ENCODE measurements around the gene IGLON5. TPM values are rescaled to one million over a fixed set of nuclear protein-coding genes. Genes with fewer than 3 reads are reported as not detected.
A peak's percentile ranks its signal among the peaks of the same experiment; 100 is the strongest.

The IGLON5 gene
- total and polyA plus RNA-seq, 12 donors = 0.13 to 3.4 (median 1.2) TPM; not detected in 2

- 48 to 63% (median 52%) methylated on average over 6 of the region's 6 CpGs for WGBS, 4 donors
- TF ChIP-seq POLR2A (IDR thresholded peaks at IDR 0.05) (no peak), CTCF (IDR thresholded peaks at IDR 0.05) (no peak)
- peak in 1 of 7 donors; percentile 52 for DNase-seq
These were observed 39.1 kb upstream of the IGLON5 start for GRCh38 chr19:51272183-51272810.

GRCh38 chr19:51274049-51274770 lies 37.2 kb upstream of the IGLON5 start:
- H3K27ac ChIP-seq = no peak overlapping the region
- 79 to 85% (median 83%) methylated on average over 8 of the region's 8 CpGs for WGBS, 4 donors

More at GRCh38 chr19:51272183-51272810, 39.1 kb upstream of the IGLON5 start:
- Histone ChIP-seq H3K4me1 (replicated peaks in 1 of 2) (no peaks in the 10 kb centered on the region), H3K27ac (no peak overlapping the region), H3K9me3 (replicated peaks in 1 of 3) (no peaks in the 10 kb centered on the region), H3K27me3 (no peaks in the 10 kb centered on the region), H3K4me3 (no peak overlapping the region), H3K36me3 (replicated peaks in 1 of 2) (no peaks in the 10 kb centered on the region)
- intact Hi-C loops (cut with DNase I) = no loop called here

GRCh38 chr19:51277112-51277511 lies 34.3 kb upstream of the IGLON5 start:
- TF ChIP-seq CTCF (IDR thresholded peaks at IDR 0.05) = no peak
- TF ChIP-seq POLR2A (IDR thresholded peaks at IDR 0.05) = no peak
- Histone ChIP-seq H3K27ac (no peak overlapping the region), H3K27me3 (no peaks in the 10 kb centered on the region), H3K36me3 (replicated peaks in 1 of 2) (no peaks in the 10 kb centered on the region), H3K9me3 (replicated peaks in 1 of 3) (no peaks in the 10 kb centered on the region), H3K4me3 (no peak overlapping the region), H3K4me1 (replicated peaks in 1 of 2) (no peaks in the 10 kb centered on the region)
- intact Hi-C loops (cut with DNase I) = no loop called here
- 39 to 51% (median 45%) methylated on average over 3 of the region's 3 CpGs for WGBS, 4 donors
- DNase-seq = no peak

More at GRCh38 chr19:51274049-51274770, 37.2 kb upstream of the IGLON5 start:
- DNase-seq = no peak
- Histone ChIP-seq H3K36me3 (replicated peaks in 1 of 2) (no peaks in the 10 kb centered on the region), H3K4me3 (no peak overlapping the region), H3K4me1 (replicated peaks in 1 of 2) (no peaks in the 10 kb centered on the region), H3K27me3 (no peaks in the 10 kb centered on the region), H3K9me3 (replicated peaks in 1 of 3) (no peaks in the 10 kb centered on the region)
- intact Hi-C loops (cut with DNase I) = no loop called here
- TF ChIP-seq POLR2A (IDR thresholded peaks at IDR 0.05) (no peak), CTCF (IDR thresholded peaks at IDR 0.05) (no peak)

- no peak for TF ChIP-seq CTCF (IDR thresholded peaks at IDR 0.05)
- no peak for TF ChIP-seq POLR2A (IDR thresholded peaks at IDR 0.05)
- H3K9me3 ChIP-seq (replicated peaks in 1 of 3) = no peaks in the 10 kb centered on the region
- H3K27me3 ChIP-seq = peaks cover 5% of the 10 kb centered on the region
- no peaks in the 10 kb centered on the region for H3K36me3 ChIP-seq (replicated peaks in 1 of 2)
- WGBS, 4 donors = 69 to 88% (median 85%) methylated on average over 4 of the region's 4 CpGs
- peak in 1 of 7 donors; percentile 17 for DNase-seq
- no peak overlapping the region for H3K4me3 ChIP-seq
- intact Hi-C loops (cut with DNase I) = no loop called here
- H3K4me1 ChIP-seq (replicated peaks in 1 of 2) = no peaks in the 10 kb centered on the region
- H3K27ac ChIP-seq = no peak overlapping the region
These were observed 29.1 kb upstream of the IGLON5 start for GRCh38 chr19:51282335-51282734.
